ENCODE data around the gene ZNF791. TPM values are rescaled to one million over a fixed set of nuclear protein-coding genes. Genes with fewer than 3 reads are reported as not detected.
"Not testable (repeated sequence)": the region's sequence is repeated elsewhere in the genome, so short reads cannot be mapped to it uniquely, and the experiment has no call there.

Gene ZNF791
- total RNA-seq (2022) (15.2 and 18.9 TPM in 2 replicates), Bru-seq, nascent RNA (percentile 75 among the genes with signal in this experiment), BruChase-seq, experiment 1, labeled RNA remaining after a 2-hour chase (percentile 80 among the genes with signal in this experiment), BruChase-seq, experiment 2, labeled RNA remaining after a 6-hour chase (percentile 72 among the genes with signal in this experiment)
- long read RNA-seq, full-length matches to known transcripts: 8 of 8 reads
- long read RNA-seq, partial matches to known transcripts: 0 of 8 reads
- long read RNA-seq, other reads (novel, unspliced or antisense): 0 of 8 reads

DNA sequence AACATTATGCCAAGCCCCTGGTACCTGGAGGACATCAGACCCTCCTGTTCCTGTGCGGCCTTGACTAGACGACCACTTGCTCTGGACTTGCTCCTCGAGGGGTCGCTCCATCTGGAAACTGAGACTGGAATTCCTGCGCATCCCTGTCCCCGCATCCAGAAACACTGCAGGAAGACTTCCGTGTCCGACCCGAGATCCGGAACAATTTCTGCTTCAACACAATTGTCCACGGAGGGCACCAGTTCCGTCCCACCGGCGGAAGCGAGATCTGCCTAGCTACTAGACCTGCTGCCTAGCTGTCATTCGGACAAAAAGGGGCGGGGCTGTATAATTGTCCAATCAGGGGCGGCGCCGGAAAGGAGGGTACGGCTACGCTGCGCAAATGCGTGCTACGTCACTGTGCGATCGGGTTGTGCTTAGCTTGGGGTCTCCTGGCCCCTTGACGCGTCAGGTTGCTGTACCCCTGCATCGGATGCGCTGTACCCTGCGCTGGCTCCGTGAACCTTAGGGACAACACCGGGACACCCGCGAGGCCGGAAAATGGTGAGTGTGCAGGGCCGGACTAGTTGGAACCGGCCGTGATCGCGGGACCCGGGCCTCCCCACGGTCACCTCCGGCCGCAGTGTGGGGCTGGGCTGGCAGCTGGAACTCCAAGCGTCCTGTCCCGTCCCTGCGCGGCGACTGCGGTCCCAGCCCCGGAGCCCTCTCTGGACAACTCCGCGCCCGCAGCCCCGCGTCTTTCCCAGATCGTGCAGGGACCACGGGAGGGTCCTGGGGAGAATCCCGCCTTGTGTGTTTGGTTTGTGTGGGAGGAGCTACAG is at the start of gene ZNF791, which contains the start of gene ZNF490:
ZNF791 (plus strand) TSS at position 381 of the 821 bp plus-strand sequence; CDS start at position 541, 160 bp downstream.
ZNF490 (minus strand) TSS at position 274 of the 821 bp plus-strand sequence; CDS start at position 141, 133 bp downstream.
- no peaks in the 10 kb centered on the region for H3K36me3 ChIP-seq (ENCODE audit: control insufficient read depth, insufficient read depth, low read length)
- intact Hi-C loops (cut with micrococcal nuclease; ENCODE audit: unreplicated experiment): loop anchor here (1.0 to 5.0 kb wide), 2 partner anchors 56 to 58 kb away; partner anchors contain the start of genes MAN2B1, WDR83 and ZNF564
- peak within 1 kb of the TSS; percentile 94 for H3K4me3 ChIP-seq (ENCODE audit: low read depth, low read length)
- POLR2A ChIA-PET: interaction anchor here (0.5 to 1.3 kb wide), 6 partner anchors 22 to 471 kb away, joined by 3 to 8 read pairs (median 5); partner anchors contain the start of genes ZNF20, ZNF564 and ZNF709
- H3K4me3 Mint-ChIP-seq (ENCODE audit: unreplicated experiment): peak within 1 kb of the TSS; percentile 96
- no peaks in the 10 kb centered on the region for H3K4me1 ChIP-seq
- no peaks in the 10 kb centered on the region for H3K27me3 Mint-ChIP-seq (ENCODE audit: insufficient read depth, unreplicated experiment)
- H3K36me3 Mint-ChIP-seq (ENCODE audit: insufficient read depth, unreplicated experiment): peaks cover 42% of the 10 kb centered on the region
- H3K27me3 ChIP-seq (replicated peaks; ENCODE audit: control insufficient read depth, insufficient read depth, low read length): no peaks in the 10 kb centered on the region
- H3K9me3 ChIP-seq: no peaks in the 10 kb centered on the region
- DNase-seq: peak; percentile 96 to 97
- TF ChIP-seq, protein P1, sequence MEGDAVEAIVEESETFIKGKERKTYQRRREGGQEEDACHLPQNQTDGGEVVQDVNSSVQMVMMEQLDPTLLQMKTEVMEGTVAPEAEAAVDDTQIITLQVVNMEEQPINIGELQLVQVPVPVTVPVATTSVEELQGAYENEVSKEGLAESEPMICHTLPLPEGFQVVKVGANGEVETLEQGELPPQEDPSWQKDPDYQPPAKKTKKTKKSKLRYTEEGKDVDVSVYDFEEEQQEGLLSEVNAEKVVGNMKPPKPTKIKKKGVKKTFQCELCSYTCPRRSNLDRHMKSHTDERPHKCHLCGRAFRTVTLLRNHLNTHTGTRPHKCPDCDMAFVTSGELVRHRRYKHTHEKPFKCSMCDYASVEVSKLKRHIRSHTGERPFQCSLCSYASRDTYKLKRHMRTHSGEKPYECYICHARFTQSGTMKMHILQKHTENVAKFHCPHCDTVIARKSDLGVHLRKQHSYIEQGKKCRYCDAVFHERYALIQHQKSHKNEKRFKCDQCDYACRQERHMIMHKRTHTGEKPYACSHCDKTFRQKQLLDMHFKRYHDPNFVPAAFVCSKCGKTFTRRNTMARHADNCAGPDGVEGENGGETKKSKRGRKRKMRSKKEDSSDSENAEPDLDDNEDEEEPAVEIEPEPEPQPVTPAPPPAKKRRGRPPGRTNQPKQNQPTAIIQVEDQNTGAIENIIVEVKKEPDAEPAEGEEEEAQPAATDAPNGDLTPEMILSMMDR (IDR thresholded peaks at IDR 0.05; ENCODE audit: insufficient read depth in 1 of 2, low read depth in 1 of 2, low read length in 1 of 2, severe bottlenecking in 1 of 2, unreplicated experiment in 1 of 2): no peak
- no peaks in the 10 kb centered on the region for H3K4me1 Mint-ChIP-seq (ENCODE audit: low read depth, unreplicated experiment)
- no TSS peak for BruUV-seq (replicated peaks)
- no peaks in the 10 kb centered on the region for H3K9me3 Mint-ChIP-seq (ENCODE audit: unreplicated experiment)
- H3K27ac Mint-ChIP-seq (ENCODE audit: unreplicated experiment): peak within 1 kb of the TSS; percentile 98
- CTCF ChIA-PET: interaction anchor here (0.7 to 1.1 kb wide), 4 partner anchors 59 to 471 kb away, joined by 3 to 4 read pairs (median 3); partner anchors contain the start of genes GET3, ZNF20 and ZNF442

DNA sequence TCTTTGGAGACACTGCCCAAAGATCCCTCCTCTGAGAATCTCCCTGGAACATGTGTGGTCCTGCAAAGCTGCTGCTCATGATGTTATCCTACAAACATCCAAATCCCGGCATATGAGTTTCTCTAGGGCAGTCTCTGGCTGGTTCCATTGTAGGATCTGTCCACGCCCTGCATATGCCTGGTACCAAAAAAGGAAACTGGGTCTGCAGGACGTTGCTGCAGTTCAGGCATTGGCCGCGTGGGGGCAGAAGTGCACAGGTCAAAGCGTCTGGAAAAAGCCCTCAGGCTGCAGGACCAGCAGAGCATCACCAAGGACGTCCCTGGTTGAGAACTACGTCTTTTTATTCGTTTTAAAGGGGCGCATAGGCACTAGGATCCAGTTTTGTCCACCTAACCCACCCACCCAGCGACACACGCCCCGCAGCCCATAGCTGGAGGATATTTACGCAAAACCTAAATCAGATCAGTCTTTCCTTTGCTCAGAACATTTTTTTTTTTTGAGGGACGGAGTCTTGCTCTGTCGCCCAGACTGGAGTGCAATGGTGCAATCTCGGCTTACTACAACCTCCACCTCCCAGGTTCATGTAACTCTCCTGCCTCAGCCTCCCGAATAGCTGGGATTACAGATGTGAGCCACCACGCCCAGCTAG is 46.6 kb upstream of the ZNF791 start:
- peak; percentile 82 to 90 for DNase-seq
- H3K4me3 Mint-ChIP-seq (ENCODE audit: unreplicated experiment): no peak overlapping the region
- no peaks in the 10 kb centered on the region for H3K9me3 Mint-ChIP-seq (ENCODE audit: unreplicated experiment)
- Histone ChIP-seq H3K4me1 (no peaks in the 10 kb centered on the region), H3K4me3 (ENCODE audit: low read depth, low read length) (no peak overlapping the region), H3K27me3 (replicated peaks; ENCODE audit: control insufficient read depth, insufficient read depth, low read length) (no peaks in the 10 kb centered on the region), H3K9me3 (no peaks in the 10 kb centered on the region), H3K36me3 (ENCODE audit: control insufficient read depth, insufficient read depth, low read length) (no peaks in the 10 kb centered on the region)
- no peaks in the 10 kb centered on the region for H3K36me3 Mint-ChIP-seq (ENCODE audit: insufficient read depth, unreplicated experiment)
- no peaks in the 10 kb centered on the region for H3K4me1 Mint-ChIP-seq (ENCODE audit: low read depth, unreplicated experiment)
- TF ChIP-seq, protein P1 (IDR thresholded peaks at IDR 0.05; ENCODE audit: insufficient read depth in 1 of 2, low read depth in 1 of 2, low read length in 1 of 2, severe bottlenecking in 1 of 2, unreplicated experiment in 1 of 2): peak; percentile 80 to 82
- POLR2A ChIA-PET: no interaction called here
- BruUV-seq (replicated peaks): no TSS peak
- no peak overlapping the region for H3K27ac Mint-ChIP-seq (ENCODE audit: unreplicated experiment)
- CTCF ChIA-PET: interaction anchor here (0.5 to 0.7 kb wide), 2 partner anchors 38 to 382 kb away, joined by 3 to 5 read pairs; no protein-coding TSS in a partner anchor
- intact Hi-C loops (cut with micrococcal nuclease; ENCODE audit: unreplicated experiment): loop anchor here (1.0 kb wide), 1 partner anchor 108 kb away; no protein-coding TSS in a partner anchor
- H3K27me3 Mint-ChIP-seq (ENCODE audit: insufficient read depth, unreplicated experiment): no peaks in the 10 kb centered on the region

DNA sequence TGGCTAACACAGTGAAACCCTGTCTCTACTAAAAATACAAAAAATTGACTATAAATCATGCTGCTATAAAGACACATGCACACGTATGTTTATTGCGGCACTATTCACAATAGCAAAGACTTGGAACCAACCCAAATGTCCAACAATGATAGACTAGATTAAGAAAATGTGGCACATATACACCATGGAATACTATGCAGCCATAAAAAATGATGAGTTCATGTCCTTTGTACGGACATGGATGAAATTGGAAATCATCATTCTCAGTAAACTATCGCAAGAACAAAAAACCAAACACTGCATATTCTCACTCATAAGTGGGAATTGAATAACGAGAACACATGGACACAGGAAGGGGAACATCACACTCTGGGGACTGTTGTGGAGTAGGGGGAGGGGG is 44.3 kb upstream of the ZNF791 start:
- H3K27ac Mint-ChIP-seq (ENCODE audit: unreplicated experiment); intact Hi-C loops (cut with micrococcal nuclease; ENCODE audit: unreplicated experiment); H3K27me3 Mint-ChIP-seq (ENCODE audit: insufficient read depth, unreplicated experiment); H3K27me3 ChIP-seq (replicated peaks; ENCODE audit: control insufficient read depth, insufficient read depth, low read length); CTCF ChIA-PET; H3K4me3 Mint-ChIP-seq (ENCODE audit: unreplicated experiment); POLR2A ChIA-PET; H3K4me1 ChIP-seq; H3K9me3 Mint-ChIP-seq (ENCODE audit: unreplicated experiment); H3K36me3 Mint-ChIP-seq (ENCODE audit: insufficient read depth, unreplicated experiment); BruUV-seq (replicated peaks); DNase-seq; H3K9me3 ChIP-seq; H3K4me1 Mint-ChIP-seq (ENCODE audit: low read depth, unreplicated experiment); H3K36me3 ChIP-seq (ENCODE audit: control insufficient read depth, insufficient read depth, low read length); H3K4me3 ChIP-seq (ENCODE audit: low read depth, low read length): not testable (repeated sequence)
